ENCODE measurements around the gene SYNRG. TPM values are rescaled to one million over a fixed set of nuclear protein-coding genes. Genes with fewer than 3 reads are reported as not detected.
A peak's percentile ranks its signal among the peaks of the same experiment; 100 is the strongest.

The SYNRG gene
- total and polyA plus RNA-seq, 2 of the 13 experiments (the other 11 are each of a cell fraction or from before 2014, with no cell fraction given), result 7.3 to 8.7 TPM

DNA sequence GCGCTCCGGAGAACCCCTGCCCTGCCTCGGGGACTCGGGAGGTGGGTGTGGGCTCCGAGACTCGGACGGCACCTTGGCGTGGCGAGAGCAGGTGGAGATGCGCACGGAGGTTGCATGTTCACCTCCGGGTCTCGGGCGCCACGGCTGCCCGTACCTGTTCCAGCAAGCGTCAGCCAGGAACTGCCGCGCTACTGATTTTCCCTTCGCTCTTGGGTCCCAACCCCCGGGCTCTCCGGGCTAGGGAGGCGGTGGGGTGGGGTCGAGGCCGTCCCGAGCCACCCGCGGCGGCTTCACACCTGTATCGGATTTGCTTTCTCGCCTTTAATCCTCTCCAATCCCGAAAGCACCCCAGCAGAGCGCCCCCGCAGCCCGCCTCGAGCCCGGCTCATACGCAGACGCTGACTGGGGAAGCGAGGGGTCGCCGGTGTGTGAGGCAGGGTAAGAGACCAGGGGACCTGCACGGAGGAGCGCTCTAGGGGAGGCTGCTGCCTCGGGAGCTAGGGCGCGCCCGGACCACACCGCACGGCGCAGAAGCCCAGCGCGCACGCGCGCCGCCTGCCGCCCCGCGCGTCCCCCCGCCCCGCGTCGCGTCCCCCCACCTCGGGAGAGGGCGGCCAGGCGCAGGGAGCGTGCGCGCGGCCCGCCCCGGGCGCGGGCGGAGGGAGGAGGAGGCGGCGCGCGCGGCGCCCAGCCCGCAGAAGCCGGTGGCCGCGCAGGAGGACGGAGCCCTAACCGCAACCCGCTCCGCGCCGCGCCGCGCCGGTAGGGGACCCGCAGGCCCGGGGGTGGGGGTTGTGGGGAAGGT lies 119.8 kb downstream of the SYNRG start, which contains the start of gene DUSP14 (continued):
- TF ChIP-seq, protein P1, sequence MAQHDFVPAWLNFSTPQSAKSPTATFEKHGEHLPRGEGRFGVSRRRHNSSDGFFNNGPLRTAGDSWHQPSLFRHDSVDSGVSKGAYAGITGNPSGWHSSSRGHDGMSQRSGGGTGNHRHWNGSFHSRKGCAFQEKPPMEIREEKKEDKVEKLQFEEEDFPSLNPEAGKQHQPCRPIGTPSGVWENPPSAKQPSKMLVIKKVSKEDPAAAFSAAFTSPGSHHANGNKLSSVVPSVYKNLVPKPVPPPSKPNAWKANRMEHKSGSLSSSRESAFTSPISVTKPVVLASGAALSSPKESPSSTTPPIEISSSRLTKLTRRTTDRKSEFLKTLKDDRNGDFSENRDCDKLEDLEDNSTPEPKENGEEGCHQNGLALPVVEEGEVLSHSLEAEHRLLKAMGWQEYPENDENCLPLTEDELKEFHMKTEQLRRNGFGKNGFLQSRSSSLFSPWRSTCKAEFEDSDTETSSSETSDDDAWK (CRISPR knock-in tag; IDR thresholded peaks at IDR 0.05), result no peak
- TF ChIP-seq ZNF260 (CRISPR knock-in tag; IDR thresholded peaks at IDR 0.05; ENCODE audit: borderline replicate concordance, low read depth), result no peak
- TF ChIP-seq NCOA2 (CRISPR knock-in tag; IDR thresholded peaks at IDR 0.05), result no peak
- TF ChIP-seq MIER2 (CRISPR knock-in tag; IDR thresholded peaks at IDR 0.05), result no peak
- TF ChIP-seq ZNF724P (CRISPR knock-in tag; IDR thresholded peaks at IDR 0.05; ENCODE audit: borderline replicate concordance), result 0 out of 2 replicates have a peak, but pooled peaks have one; percentile 25
- TF ChIP-seq HOXA7 (CRISPR knock-in tag; IDR thresholded peaks at IDR 0.05), result no peak
- TF ChIP-seq RFX3 (CRISPR knock-in tag; IDR thresholded peaks at IDR 0.05), result no peak
- peak; percentile 38; the same call in 1 of the 2 replicates for TF ChIP-seq SRY (CRISPR knock-in tag; IDR thresholded peaks at IDR 0.05)
- TF ChIP-seq MAFF (IDR thresholded peaks at IDR 0.05; ENCODE audit: low read depth, low read length), result no peak
- no peak for TF ChIP-seq ZKSCAN5 (CRISPR knock-in tag; IDR thresholded peaks at IDR 0.05)
- no peak for TF ChIP-seq ATM (IDR thresholded peaks at IDR 0.05; ENCODE audit: borderline replicate concordance)
- TF ChIP-seq ZNF674 (CRISPR knock-in tag; IDR thresholded peaks at IDR 0.05; ENCODE audit: low read depth), result no peak
- TF ChIP-seq, protein P2, sequence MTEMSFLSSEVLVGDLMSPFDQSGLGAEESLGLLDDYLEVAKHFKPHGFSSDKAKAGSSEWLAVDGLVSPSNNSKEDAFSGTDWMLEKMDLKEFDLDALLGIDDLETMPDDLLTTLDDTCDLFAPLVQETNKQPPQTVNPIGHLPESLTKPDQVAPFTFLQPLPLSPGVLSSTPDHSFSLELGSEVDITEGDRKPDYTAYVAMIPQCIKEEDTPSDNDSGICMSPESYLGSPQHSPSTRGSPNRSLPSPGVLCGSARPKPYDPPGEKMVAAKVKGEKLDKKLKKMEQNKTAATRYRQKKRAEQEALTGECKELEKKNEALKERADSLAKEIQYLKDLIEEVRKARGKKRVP (CRISPR knock-in tag; IDR thresholded peaks at IDR 0.05), result no peak
- TF ChIP-seq ZFAT (CRISPR knock-in tag; conservative IDR thresholded peaks at IDR 0.05), result no peak
- no peak for TF ChIP-seq SPEN (CRISPR knock-in tag; IDR thresholded peaks at IDR 0.05; ENCODE audit: low read depth)
- TF ChIP-seq ZNF567 (CRISPR knock-in tag; IDR thresholded peaks at IDR 0.05; ENCODE audit: borderline replicate concordance), result no peak
- TF ChIP-seq, protein P3, sequence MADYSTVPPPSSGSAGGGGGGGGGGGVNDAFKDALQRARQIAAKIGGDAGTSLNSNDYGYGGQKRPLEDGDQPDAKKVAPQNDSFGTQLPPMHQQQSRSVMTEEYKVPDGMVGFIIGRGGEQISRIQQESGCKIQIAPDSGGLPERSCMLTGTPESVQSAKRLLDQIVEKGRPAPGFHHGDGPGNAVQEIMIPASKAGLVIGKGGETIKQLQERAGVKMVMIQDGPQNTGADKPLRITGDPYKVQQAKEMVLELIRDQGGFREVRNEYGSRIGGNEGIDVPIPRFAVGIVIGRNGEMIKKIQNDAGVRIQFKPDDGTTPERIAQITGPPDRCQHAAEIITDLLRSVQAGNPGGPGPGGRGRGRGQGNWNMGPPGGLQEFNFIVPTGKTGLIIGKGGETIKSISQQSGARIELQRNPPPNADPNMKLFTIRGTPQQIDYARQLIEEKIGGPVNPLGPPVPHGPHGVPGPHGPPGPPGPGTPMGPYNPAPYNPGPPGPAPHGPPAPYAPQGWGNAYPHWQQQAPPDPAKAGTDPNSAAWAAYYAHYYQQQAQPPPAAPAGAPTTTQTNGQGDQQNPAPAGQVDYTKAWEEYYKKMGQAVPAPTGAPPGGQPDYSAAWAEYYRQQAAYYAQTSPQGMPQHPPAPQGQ (CRISPR knock-in tag; IDR thresholded peaks at IDR 0.05; ENCODE audit: borderline replicate concordance), result no peak
- TF ChIP-seq, protein P4, sequence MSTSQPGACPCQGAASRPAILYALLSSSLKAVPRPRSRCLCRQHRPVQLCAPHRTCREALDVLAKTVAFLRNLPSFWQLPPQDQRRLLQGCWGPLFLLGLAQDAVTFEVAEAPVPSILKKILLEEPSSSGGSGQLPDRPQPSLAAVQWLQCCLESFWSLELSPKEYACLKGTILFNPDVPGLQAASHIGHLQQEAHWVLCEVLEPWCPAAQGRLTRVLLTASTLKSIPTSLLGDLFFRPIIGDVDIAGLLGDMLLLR (CRISPR knock-in tag; IDR thresholded peaks at IDR 0.05), result no peak; the same call in 1 of the 2 replicates
- TF ChIP-seq ZNF607 (CRISPR knock-in tag; IDR thresholded peaks at IDR 0.05; ENCODE audit: borderline replicate concordance), result no peak; the same call in 1 of the 2 replicates
- TF ChIP-seq ZFY (CRISPR knock-in tag; IDR thresholded peaks at IDR 0.05), result no peak
- no peak for TF ChIP-seq ZNF234 (CRISPR knock-in tag; conservative IDR thresholded peaks at IDR 0.05)
- peak; percentile 71; the same call in 1 of the 2 replicates for TF ChIP-seq GABPB1 (CRISPR knock-in tag; IDR thresholded peaks at IDR 0.05)
- TF ChIP-seq ZNF17 (CRISPR knock-in tag; IDR thresholded peaks at IDR 0.05), result no peak
- no peak for TF ChIP-seq EHMT2 (IDR thresholded peaks at IDR 0.05; ENCODE audit: borderline replicate concordance, low read depth, low read length)
- TF ChIP-seq KDM6A (CRISPR knock-in tag; IDR thresholded peaks at IDR 0.05; ENCODE audit: low read depth), result no peak

All from HepG2 (cell line).